Liver (tissue), 9 donors: Measurements from ENCODE around the gene NCOA3. TPM values are rescaled to one million over a fixed set of nuclear protein-coding genes. Genes with fewer than 3 reads are reported as not detected.

Source experiments
- DNase-seq: peaks from one replicate; pipeline ENCODE4 v3.0.0-alpha.2; 2017; ENCODE audit warnings: low spot score
- H3K27ac ChIP-seq, 2 donors: one replicate each; pipeline ENCODE4 v1.7.0; 2013; ENCODE audit warnings: inconsistent platforms in 2 of 2, low read length in 2 of 2, control low read depth in 1 of 2, low read depth in 1 of 2, mild to moderate bottlenecking in 1 of 2
- H3K27me3 ChIP-seq, 4 donors: one replicate each; pipeline versions ENCODE4 v1.6.1 to v1.7.0; 2013; ENCODE audit warnings: low read length in 3 of 4, inconsistent platforms in 1 of 4, mild to moderate bottlenecking in 1 of 4, moderate library complexity in 1 of 4; ENCODE audit not compliant: control insufficient read depth in 4 of 4, insufficient read depth in 4 of 4
- H3K36me3 ChIP-seq, 4 donors: one replicate each; pipeline versions ENCODE4 v1.6.1 to v1.7.0; 2013; ENCODE audit warnings: low read length in 3 of 4, mild to moderate bottlenecking in 3 of 4, low read depth in 1 of 4, moderate library complexity in 1 of 4; ENCODE audit not compliant: control insufficient read depth in 4 of 4, insufficient read depth in 3 of 4
- H3K4me1 ChIP-seq, 4 donors: one replicate each; pipeline versions ENCODE4 v1.6.1 to v1.7.0; 2013; ENCODE audit warnings: low read length in 3 of 4, mild to moderate bottlenecking in 3 of 4, moderate library complexity in 1 of 4; ENCODE audit not compliant: control insufficient read depth in 4 of 4, insufficient read depth in 4 of 4
- H3K4me3 ChIP-seq, 3 donors: one replicate each; pipeline versions ENCODE4 v1.6.1 to v1.7.0; 2013; ENCODE audit warnings: low read length in 3 of 3, control low read depth in 1 of 3, low read depth in 1 of 3, mild to moderate bottlenecking in 1 of 3
- H3K9ac ChIP-seq, 2 donors: one replicate each; pipeline ENCODE4 v1.7.0; 2013; ENCODE audit warnings: low read length in 2 of 2, mild to moderate bottlenecking in 2 of 2, moderate library complexity in 2 of 2, control low read depth in 1 of 2, low read depth in 1 of 2
- H3K9me3 ChIP-seq, 4 donors: one replicate each; pipeline versions ENCODE4 v1.6.1 to v1.7.0; 2013; ENCODE audit warnings: low read length in 3 of 4; ENCODE audit not compliant: control insufficient read depth in 4 of 4
- EGR1 ChIP-seq, 2 donors: IDR thresholded peaks; 2 replicates each; pipeline ENCODE4 v1.6.1; 2016 to 2018; ENCODE audit warnings: antibody characterized with exemption in 2 of 2, low read depth in 2 of 2
- FOXA1 ChIP-seq: IDR thresholded peaks from 2 replicates; pipeline ENCODE4 v1.6.1; 2016; ENCODE audit warnings: antibody characterized with exemption
- FOXA2 ChIP-seq: IDR thresholded peaks from 2 replicates; pipeline ENCODE4 v1.6.1; 2016; ENCODE audit warnings: antibody characterized with exemption
- GABPA ChIP-seq, 2 donors: IDR thresholded peaks in 1 of 2; conservative IDR thresholded peaks in 1 of 2; 2 replicates each; pipeline ENCODE4 v1.6.1; 2016; ENCODE audit warnings: antibody characterized with exemption in 2 of 2, mild to moderate bottlenecking in 1 of 2, moderate library complexity in 1 of 2
- HNF4G ChIP-seq: IDR thresholded peaks from 2 replicates; pipeline ENCODE4 v1.6.1; 2016; ENCODE audit warnings: antibody characterized with exemption
- JUND ChIP-seq, 2 donors: IDR thresholded peaks; 2 replicates each; pipeline ENCODE4 v1.6.1; 2016; ENCODE audit warnings: antibody characterized with exemption in 2 of 2
- NR2F2 ChIP-seq: IDR thresholded peaks from 2 replicates; pipeline ENCODE4 v1.6.1; 2016; ENCODE audit warnings: antibody characterized with exemption
- RAD21 ChIP-seq, 2 donors: IDR thresholded peaks; 2 replicates each; pipeline ENCODE4 v1.6.1; 2016; ENCODE audit warnings: antibody characterized with exemption in 2 of 2, mild to moderate bottlenecking in 2 of 2
- YY1 ChIP-seq: IDR thresholded peaks from 2 replicates; pipeline ENCODE4 v1.6.1; 2016; ENCODE audit warnings: antibody characterized with exemption, mild to moderate bottlenecking
- WGBS: extraction: QIAGEN DNeasy Blood & Tissue Kit; methylation state at CpG from one replicate; pipeline ENCODE4 v1.1.7; 2013; 5-methylcytosine and 5-hydroxymethylcytosine counted together
- polyA plus RNA-seq, 2 donors: library from polyadenylated mRNA; stranded (reverse) in 1 of 2; unstranded in 1 of 2; fragments of 200-250 nt in 1 of 2; fragments of >200 nt in 1 of 2; fragmentation: Nextera tagmentation in 1 of 2; extraction: Ambion mirVana in 1 of 2; gene quantifications; one replicate each; pipeline versions ENCODE4 v1.2.1 to v1.2.3, GENCODE V29; 2013 to 2015
- total RNA-seq, 2 donors: library from RNA; depleted of rRNA; stranded (reverse); fragments of >200 nt; gene quantifications; one replicate each; pipeline ENCODE4 v1.2.3, GENCODE V29; 2014
- TF ChIP-seq, protein P1 (sequence below): IDR thresholded peaks from 2 replicates; pipeline ENCODE4 v1.6.1; 2016; ENCODE audit warnings: antibody characterized with exemption
- TF ChIP-seq, protein P2 (sequence below): fragments of 150-350 bp; IDR thresholded peaks from 2 replicates; pipeline ENCODE4 v1.5.1; 2017; ENCODE audit warnings: improper control_type of control experiment, low read depth, low read length; ENCODE audit not compliant: missing input control
- TF ChIP-seq, protein P3 (sequence below): IDR thresholded peaks from 2 replicates; pipeline ENCODE4 v1.6.1; 2016; ENCODE audit warnings: antibody characterized with exemption, mild to moderate bottlenecking
- TF ChIP-seq, protein P4 (sequence below): IDR thresholded peaks from 2 replicates; pipeline ENCODE4 v1.6.1; 2016; ENCODE audit warnings: antibody characterized with exemption
- donor health status: healthy.
- donor health status: healthy.
- donor health status: healthy.
- donor health status: healthy.
- donor health status: healthy.

Gene NCOA3
- total and polyA plus RNA-seq, 4 donors: 3.8 to 18.2 (median 8.9) TPM

DNA sequence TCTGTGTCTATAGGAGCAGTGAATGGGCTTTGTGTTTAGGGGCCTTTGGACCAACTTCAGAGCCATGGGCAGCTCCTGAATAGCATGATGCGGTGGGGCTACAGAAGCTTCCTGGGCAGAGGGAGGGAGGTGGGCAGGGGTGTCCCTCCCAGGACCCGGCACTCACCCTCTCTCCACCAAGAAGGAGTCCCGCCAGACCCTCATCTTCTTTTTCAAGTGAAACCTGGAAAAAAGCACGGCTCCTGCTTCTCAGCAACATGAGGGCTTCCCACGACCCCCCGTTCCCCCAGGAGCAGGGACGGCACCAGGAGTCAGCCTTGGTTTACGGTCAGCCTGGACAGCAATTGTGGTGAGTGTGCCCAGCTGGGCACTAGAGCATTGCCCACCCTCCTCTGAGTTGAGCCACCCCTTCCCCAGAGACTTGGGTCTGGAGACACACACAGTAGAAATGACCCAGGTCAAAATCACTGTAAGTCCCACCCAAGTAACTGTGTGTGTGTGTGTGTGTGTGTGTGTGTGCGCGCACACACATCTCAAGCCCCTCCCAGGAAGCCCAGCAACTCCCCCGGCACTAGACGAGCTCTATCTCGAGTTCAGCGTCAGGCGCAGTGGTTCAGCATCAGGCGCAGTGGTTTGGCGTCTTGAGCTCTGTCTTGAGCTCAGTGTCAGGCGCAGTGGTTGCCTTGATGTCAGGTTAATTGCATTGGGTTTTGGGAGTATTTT, 175.4 kb downstream of the NCOA3 start:
- Histone ChIP-seq H3K27ac (no peak overlapping the region), H3K27me3 (no peaks in the 10 kb centered on the region), H3K4me3 (no peak overlapping the region), H3K9ac (no peak overlapping the region), H3K4me1 (peaks cover 2 to 12% (median 7%) of the 10 kb centered on the region in 4 donors), H3K36me3 (no peaks in the 10 kb centered on the region), H3K9me3 (no peaks in the 10 kb centered on the region)
- DNase-seq: no peak
- 86% methylated on average over 18 of the region's 18 CpGs for WGBS
- TF ChIP-seq YY1: no peak
- TF ChIP-seq, protein P1, sequence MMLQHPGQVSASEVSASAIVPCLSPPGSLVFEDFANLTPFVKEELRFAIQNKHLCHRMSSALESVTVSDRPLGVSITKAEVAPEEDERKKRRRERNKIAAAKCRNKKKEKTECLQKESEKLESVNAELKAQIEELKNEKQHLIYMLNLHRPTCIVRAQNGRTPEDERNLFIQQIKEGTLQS: no peak
- TF ChIP-seq GABPA (IDR thresholded peaks at IDR 0.05 in 1 of 2, conservative IDR thresholded peaks at IDR 0.05 in 1 of 2): no peak

DNA sequence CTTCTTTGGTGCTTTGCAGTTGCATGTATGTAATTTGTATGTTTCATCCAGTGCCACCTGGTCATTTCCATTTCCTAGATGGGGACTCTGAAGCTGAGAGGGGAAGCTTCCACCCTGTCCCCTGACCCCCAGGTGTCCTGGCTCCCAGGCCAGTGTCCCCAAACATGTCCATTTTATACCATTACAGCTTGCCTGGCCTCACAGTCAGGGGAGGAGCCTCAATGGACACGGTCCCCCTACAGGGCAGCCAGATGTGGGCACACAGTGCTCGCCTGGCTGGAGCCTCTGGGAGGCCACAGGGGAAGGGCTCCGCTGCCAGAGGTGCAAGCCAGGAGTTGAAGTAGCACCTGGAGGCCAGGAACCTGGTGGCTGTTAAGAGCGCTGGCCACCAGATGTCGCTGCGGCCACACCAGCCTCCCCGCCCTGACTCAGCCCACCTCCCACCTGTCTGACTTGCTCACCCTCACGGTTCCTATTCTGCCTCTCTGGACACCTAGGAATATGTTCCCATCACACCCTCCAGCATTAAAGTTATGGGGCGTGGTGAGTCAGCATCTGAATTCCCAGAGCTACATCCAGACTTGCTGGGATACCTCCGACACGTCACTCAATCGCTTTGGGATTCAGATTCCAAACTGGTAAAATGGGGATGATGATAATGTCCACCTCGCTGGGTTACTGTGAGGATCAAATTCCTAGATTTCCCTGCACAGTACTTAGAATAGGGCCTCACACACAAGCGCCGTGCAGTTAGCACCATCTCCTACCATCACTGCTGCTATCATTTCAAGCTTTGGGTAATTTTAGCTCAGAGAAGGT, 176.2 kb downstream of the NCOA3 start:
- Histone ChIP-seq H3K27me3 (no peaks in the 10 kb centered on the region), H3K4me1 (peaks cover 2 to 11% (median 5%) of the 10 kb centered on the region in 4 donors), H3K9ac (no peak overlapping the region), H3K27ac (no peak overlapping the region), H3K4me3 (no peak overlapping the region), H3K36me3 (no peaks in the 10 kb centered on the region), H3K9me3 (no peaks in the 10 kb centered on the region)
- TF ChIP-seq RAD21 (IDR thresholded peaks at IDR 0.05): peak; percentile 85 to 93
- no peak for TF ChIP-seq YY1
- TF ChIP-seq, protein P2, sequence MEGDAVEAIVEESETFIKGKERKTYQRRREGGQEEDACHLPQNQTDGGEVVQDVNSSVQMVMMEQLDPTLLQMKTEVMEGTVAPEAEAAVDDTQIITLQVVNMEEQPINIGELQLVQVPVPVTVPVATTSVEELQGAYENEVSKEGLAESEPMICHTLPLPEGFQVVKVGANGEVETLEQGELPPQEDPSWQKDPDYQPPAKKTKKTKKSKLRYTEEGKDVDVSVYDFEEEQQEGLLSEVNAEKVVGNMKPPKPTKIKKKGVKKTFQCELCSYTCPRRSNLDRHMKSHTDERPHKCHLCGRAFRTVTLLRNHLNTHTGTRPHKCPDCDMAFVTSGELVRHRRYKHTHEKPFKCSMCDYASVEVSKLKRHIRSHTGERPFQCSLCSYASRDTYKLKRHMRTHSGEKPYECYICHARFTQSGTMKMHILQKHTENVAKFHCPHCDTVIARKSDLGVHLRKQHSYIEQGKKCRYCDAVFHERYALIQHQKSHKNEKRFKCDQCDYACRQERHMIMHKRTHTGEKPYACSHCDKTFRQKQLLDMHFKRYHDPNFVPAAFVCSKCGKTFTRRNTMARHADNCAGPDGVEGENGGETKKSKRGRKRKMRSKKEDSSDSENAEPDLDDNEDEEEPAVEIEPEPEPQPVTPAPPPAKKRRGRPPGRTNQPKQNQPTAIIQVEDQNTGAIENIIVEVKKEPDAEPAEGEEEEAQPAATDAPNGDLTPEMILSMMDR: peak; percentile 75
- TF ChIP-seq, protein P1: no peak
- TF ChIP-seq HNF4G: no peak
- TF ChIP-seq, protein P3, sequence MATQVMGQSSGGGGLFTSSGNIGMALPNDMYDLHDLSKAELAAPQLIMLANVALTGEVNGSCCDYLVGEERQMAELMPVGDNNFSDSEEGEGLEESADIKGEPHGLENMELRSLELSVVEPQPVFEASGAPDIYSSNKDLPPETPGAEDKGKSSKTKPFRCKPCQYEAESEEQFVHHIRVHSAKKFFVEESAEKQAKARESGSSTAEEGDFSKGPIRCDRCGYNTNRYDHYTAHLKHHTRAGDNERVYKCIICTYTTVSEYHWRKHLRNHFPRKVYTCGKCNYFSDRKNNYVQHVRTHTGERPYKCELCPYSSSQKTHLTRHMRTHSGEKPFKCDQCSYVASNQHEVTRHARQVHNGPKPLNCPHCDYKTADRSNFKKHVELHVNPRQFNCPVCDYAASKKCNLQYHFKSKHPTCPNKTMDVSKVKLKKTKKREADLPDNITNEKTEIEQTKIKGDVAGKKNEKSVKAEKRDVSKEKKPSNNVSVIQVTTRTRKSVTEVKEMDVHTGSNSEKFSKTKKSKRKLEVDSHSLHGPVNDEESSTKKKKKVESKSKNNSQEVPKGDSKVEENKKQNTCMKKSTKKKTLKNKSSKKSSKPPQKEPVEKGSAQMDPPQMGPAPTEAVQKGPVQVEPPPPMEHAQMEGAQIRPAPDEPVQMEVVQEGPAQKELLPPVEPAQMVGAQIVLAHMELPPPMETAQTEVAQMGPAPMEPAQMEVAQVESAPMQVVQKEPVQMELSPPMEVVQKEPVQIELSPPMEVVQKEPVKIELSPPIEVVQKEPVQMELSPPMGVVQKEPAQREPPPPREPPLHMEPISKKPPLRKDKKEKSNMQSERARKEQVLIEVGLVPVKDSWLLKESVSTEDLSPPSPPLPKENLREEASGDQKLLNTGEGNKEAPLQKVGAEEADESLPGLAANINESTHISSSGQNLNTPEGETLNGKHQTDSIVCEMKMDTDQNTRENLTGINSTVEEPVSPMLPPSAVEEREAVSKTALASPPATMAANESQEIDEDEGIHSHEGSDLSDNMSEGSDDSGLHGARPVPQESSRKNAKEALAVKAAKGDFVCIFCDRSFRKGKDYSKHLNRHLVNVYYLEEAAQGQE: no peak
- TF ChIP-seq, protein P4, sequence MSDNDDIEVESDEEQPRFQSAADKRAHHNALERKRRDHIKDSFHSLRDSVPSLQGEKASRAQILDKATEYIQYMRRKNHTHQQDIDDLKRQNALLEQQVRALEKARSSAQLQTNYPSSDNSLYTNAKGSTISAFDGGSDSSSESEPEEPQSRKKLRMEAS: no peak
- no peak for TF ChIP-seq FOXA2
- TF ChIP-seq EGR1 (IDR thresholded peaks at IDR 0.05; ENCODE audit: low read depth in 2 of 2): no peak
- TF ChIP-seq NR2F2: no peak
- TF ChIP-seq JUND (IDR thresholded peaks at IDR 0.05): no peak
- no peak for TF ChIP-seq FOXA1
- DNase-seq: peak; percentile 62
- 47% methylated on average over 15 of the region's 15 CpGs for WGBS
